Measurements from ENCODE around the gene RPL13. TPM values are rescaled to one million over a fixed set of nuclear protein-coding genes. Genes with fewer than 3 reads are reported as not detected.

RPL13 gene
- total RNA-seq, 1 experiment from 2014 or later = 4,469 TPM

DNA sequence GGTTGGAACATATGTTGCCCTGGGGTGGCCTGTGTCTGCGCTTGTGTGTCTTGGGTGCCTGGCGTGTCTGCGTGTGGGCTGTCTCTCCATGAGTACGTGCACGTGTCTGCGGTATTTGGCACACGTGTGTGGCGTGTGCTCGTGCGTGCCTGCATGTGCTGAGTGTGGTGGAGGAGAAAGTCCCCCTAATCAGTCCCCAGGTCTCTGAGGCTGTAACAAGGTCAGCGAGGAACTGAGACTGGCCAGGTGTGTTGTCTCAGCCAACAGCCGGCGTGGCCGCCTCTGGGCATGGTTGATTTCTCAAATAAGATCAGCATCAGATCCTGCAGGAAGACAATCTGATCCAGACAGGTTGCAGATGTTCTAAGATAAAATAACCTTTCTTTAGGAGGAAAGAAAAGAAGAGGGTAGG is 11.6 kb downstream of the RPL13 start:
- in situ Hi-C loops (cut with HindIII; ENCODE audit: low pct_unique_long_range_greater_than_20kb, low sequenced_read_pairs) = no loop called here
- no peak for DNase-seq (ENCODE audit: low read depth)

DNA sequence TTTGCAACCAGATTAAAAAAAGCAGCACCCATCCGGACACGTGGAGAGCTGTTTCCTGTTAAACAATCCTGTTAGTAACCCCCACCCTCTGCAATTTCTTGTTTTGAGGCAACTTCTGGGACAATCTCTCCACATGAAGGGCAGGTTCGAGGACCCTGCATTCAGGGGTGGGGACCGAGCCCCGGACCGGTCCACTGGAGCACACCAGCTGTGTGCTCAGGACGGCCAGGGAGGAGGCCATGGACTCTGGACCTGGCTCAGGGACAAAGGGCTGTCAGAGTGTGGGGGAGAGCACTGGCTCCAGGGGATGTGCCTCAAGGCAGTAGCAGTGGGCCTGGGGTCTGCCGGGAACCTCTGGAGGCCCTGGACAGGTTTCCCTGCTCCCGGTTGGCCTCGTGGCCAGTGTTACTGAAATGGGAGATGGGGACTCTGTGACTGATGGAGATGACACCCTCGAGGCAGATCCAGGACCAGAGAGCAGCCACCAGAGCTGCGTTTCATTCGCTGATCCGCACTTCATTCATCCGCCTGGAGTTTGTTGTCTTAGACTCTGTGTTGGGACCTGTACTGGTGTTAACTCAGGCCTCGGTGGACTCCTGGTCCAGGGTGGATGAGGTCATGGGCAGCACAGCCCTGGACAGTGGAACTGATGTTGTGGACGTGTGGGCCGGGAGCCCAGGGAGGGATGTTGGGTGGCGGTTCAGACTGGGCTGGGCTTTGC is 12.2 kb downstream of the RPL13 start:
- in situ Hi-C loops (cut with HindIII; ENCODE audit: low pct_unique_long_range_greater_than_20kb, low sequenced_read_pairs) = no loop called here
- no peak for DNase-seq (ENCODE audit: low read depth)

DNA sequence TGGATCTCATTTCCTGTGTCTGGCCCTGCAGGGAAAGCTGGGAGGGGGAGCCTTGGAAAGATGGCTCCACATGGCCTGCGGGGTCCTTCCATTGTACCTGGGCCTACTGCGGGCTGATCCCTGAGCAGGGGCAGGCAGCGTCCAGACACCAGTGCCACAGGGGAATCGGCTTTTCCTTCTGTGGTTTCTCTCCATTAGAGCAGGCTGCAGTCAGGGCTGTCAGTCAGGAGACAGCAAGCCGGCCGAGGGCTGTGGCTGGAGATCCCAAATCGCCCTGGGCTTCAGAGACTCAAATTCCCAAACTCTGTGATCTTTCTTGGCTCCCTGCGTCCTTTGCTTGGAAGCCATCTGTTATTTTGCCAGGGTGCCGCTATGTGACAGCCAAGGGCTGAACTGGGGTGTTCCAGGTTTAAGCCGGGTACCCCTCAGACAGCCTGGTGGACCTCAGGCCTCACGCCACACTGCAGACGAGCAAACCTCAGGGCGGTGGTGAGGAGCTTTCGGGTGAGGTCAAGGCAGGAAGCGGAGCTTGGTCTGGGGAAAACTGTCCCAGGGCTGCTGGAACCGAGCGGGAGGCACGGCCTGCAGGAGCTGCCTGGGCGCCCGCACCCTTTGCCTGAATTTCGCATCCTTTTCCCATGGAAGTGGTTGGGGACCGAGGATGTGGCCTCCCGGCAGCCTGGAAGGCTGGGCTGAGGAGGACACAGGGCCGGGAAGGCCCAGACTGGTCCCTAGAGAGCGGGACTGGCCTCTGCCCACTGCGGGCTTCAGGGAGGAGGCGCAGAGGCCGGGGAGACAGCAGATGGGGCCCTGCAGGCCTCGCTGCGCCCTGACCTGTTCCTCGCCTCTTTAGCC is 13.6 kb downstream of the RPL13 start:
- no peak for DNase-seq (ENCODE audit: low read depth)
- in situ Hi-C loops (cut with HindIII; ENCODE audit: low pct_unique_long_range_greater_than_20kb, low sequenced_read_pairs) = no loop called here

DNA sequence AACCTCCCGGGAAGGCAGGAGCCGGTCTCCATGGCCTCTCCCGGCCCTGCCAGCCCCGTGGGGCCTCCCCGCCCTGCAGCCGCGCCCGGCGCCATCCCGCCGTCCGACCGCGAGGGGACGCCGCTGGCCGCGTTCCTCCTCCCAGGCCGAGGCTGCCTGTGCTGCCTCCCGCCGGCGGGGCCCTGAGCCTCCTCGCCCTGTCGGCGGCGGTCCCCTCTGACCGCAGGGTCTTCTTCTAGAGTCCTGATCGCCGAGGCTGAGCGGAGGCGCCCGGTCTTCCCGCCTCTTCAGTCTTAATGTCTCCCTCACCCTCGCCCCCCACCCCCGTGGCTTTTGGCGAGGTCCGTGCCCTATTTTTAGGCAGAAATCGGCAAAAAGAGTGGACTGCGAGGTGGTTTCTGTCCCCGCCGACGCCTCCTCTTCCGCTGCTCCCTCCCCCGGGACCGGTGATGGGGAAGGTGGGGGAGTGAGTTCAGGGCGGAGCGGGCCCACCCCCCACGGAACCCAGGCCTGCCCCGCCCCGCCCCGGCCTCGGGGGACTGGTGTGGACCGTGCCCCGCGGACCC is 14.3 kb downstream of the RPL13 start:
- DNase-seq (ENCODE audit: low read depth) = no peak
- in situ Hi-C loops (cut with HindIII; ENCODE audit: low pct_unique_long_range_greater_than_20kb, low sequenced_read_pairs) = no loop called here

DNA sequence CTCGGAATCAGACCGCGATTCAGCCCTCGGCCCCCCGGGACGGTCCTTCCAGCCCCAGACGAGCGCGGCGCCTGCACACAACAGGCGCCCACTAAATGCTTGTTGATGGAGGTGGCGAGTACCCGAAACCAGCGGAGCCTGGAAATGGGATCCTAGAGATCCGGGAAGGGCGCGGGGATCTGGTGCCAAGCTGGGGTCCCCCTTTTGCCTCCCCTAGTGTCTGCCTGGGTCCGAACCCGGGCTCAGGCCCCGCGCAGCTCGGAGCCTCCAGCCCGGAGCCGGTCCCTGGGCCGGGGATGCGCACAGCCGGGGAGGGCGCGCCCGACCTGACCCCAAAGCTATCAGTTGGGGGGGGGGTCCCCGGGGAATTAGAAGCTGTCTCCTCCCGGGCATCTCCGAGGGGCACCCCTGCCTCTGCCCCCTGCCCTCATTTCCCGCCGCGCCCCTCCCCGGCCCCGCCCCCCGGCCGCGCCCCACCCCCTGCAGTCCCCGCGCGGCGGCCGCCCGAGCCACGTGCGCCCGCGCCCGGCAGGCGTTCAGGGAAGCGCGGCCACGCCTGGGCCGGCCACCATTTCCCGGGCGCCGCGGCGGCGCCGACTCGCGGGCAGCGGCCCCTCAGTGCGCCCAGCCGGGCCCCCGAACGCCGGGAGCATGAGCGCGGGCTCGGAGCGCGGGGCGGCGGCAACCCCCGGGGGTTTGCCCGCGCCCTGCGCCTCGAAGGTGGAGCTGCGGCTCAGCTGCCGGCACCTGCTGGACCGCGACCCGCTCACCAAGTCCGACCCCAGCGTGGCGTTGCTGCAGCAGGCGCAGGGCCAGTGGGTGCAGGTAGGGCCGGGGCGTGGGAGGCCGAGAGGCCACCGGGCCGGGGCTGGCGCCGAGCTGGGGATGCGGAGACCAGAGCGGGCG is 15.0 kb downstream of the RPL13 start, which contains the start of gene CPNE7:
Gene CPNE7, plus strand, starts transcription at position 512 of the 906 bp plus-strand sequence. Its CDS starts 140 bp downstream, at position 652.
- no peak for DNase-seq (ENCODE audit: low read depth)
- in situ Hi-C loops (cut with HindIII; ENCODE audit: low pct_unique_long_range_greater_than_20kb, low sequenced_read_pairs) = no loop called here

DNA sequence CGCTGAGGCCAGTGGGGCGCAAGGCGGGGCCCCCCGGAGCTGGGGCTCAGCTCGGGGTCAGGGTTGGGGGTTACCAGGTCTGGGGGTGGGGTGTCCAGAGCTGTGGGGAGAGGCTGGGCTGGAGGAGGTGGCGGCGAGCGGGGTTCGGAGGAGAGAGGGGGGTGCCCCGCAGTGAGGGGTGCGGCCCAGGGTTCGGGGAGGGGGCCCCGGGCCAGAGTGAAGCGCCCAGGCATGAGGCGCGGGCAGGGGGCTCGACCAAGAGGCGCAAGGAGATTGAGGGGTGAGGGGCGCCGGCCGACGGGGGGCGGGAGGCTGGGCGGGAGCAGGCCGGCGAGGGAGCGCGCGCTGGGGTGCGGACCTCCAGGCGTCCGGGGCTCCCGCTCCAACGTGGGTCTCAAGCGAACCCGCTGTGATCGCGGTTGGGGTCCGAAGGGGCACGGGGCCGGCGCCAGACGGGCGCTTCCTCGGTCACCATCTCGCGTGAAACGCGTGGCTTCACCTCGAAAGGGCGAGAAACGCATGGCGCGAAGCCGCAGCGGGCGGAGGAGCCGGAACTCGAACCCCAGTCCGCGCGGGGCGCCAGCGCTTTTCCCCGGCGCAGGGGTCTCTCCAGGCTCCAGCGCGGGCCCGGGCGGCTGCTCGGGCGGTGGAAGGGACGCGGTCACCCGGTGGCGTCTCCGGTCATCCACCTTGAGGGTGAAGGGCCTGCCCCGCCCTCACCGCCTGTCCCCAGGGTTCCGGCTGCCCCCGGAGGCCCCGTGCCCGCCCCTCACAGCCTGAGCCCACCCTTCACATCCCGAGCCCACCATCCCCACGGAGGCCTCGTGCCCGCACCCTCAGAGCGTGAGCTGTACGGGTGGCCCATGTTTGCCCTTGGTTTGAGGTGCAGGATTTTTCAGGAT is 15.9 kb downstream of the RPL13 start:
- in situ Hi-C loops (cut with HindIII; ENCODE audit: low pct_unique_long_range_greater_than_20kb, low sequenced_read_pairs) = no loop called here
- DNase-seq (ENCODE audit: low read depth) = no peak

DNA sequence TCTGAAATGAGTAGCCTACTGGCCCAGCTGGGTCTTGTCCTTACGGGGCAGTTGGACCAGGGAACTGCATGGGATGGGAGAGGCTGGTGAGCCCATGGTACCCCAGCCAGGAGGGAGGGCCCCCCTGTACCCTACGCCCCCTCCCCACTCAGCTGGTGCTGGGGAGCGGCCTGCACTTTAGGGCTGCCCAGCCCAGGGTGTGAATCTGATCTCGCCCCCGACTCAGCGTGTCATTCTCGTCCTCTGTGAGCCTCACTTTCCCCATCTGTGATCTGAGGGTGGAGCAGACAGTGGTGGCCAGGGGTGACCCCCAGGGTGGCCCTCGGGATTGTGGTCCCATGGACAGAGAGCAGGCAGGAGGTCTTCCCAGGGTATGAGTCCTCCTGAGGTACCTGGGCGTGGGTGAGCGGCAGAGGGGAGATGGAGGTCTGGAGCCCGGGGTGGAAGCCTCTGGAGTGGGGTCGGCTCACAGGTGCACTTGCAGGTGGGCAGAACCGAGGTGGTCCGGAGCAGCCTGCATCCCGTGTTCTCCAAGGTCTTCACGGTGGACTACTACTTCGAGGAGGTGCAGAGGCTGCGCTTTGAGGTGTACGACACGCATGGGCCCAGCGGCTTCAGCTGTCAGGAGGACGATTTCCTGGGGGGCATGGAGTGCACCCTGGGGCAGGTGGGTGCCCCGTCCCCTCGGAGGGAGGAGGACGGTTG is 16.7 kb downstream of the RPL13 start:
- in situ Hi-C loops (cut with HindIII; ENCODE audit: low pct_unique_long_range_greater_than_20kb, low sequenced_read_pairs) = no loop called here
- no peak for DNase-seq (ENCODE audit: low read depth)

DNA sequence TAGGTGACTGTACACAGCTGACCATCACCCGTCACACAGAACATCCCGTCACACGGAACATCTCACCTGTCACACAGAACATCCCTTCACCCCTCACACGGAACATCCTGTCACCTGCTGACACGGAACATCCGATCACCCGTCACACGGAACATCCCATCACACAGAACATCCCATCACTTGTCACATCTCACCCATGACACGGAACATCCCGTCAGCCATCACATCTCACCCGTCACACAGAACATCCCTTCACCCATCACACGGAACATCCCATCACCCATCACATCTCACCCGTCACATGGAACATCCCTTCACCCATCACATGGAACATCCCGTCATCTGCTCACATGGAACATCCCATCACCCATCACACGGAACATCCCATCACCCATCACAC is 18.9 kb downstream of the RPL13 start:
- in situ Hi-C loops (cut with HindIII; ENCODE audit: low pct_unique_long_range_greater_than_20kb, low sequenced_read_pairs) = no loop called here
- DNase-seq (ENCODE audit: low read depth) = no peak

DNA sequence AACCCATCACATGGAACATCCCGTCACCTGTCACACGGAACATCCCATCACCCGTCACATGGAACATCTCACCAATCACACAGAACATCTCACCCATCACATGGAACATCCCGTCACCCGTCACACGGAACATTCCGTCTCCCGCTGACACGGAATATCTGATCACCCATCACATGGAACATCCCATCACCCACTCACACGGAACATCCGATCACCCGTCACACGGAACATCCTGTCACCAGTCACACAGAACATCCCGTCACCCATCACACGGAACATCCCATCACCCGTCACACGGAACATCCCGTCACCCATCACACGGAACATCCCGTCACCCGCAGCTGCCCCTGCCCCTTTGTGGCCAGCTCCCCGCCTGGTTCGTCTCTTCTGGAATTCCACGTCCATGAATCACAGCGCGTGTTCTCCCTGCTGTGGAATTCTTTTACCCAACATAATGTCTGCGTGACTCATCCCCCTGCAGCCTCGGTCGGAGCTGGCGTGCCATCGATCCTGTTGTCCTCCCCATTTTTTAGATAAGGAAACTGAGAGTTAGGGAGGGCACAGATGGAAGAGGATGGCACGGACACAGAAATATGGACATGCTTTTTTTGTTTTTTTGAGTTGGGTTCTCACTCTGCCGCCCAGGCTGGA is 20.7 kb downstream of the RPL13 start:
- peak; percentile 88 for DNase-seq (ENCODE audit: low read depth)
- in situ Hi-C loops (cut with HindIII; ENCODE audit: low pct_unique_long_range_greater_than_20kb, low sequenced_read_pairs) = no loop called here

DNA sequence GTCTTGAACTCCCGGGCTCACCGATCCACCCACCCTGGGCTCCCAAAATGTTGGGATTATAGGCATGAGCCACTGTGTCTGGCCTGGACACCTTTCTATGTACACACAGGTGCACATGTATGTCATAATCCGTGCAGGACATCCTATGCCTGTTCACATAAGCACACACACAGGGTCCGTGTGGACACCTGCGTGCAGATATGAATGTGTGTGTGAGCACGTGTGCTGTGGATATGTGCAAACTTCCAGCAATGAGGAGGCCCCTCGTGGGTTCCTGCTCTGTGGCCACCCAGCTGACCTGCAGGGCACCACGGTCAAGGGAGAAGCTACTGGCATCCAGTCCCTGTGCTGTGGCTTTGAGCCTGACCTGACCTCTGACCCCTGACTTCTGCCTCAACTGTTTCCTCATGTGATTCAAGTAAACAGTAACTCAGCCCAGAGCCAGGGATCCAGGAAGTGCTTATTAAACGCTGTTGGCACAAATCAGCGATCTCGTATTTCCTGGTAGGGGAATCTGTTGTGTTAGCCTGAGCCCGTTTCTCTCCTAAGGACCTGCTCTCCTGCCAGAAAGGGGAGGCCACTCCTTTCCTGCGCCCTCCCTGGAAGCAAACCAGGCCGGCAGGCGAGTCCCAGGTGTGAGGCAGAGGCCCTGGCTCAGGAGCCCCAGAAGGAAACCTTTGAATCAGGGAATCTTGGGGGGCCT is 21.5 kb downstream of the RPL13 start:
- in situ Hi-C loops (cut with HindIII; ENCODE audit: low pct_unique_long_range_greater_than_20kb, low sequenced_read_pairs) = no loop called here
- DNase-seq (ENCODE audit: low read depth) = peak; percentile 78

DNA sequence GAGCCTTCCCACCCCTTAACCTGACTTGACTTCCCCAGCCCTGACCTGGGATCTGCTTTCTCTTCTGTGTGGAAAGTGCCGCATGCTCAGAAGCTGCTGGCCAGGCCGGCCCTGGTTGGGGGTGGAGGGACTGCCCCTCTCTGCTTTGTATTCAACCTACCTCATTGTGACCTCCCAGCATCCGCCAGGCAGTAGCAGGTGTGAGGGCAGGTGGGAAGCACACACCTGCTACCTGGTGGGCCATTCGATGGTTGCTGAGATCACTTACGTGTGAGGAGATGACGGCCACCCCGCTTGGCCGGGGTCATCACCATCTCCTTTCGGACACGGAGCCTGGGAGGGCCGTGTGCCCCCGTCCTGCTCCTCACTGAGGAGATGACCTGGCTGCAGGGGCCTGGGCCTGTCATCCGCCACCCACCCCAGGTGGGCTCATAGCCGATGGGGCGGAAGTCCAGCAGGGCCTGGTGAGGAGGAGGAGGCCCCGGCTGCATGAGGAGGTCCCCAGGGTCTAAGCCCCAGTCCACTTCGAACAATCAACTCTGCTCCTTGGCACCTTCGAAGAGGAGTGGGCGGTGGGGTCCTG is 22.2 kb downstream of the RPL13 start:
- in situ Hi-C loops (cut with HindIII; ENCODE audit: low pct_unique_long_range_greater_than_20kb, low sequenced_read_pairs) = no loop called here
- no peak for DNase-seq (ENCODE audit: low read depth)

DNA sequence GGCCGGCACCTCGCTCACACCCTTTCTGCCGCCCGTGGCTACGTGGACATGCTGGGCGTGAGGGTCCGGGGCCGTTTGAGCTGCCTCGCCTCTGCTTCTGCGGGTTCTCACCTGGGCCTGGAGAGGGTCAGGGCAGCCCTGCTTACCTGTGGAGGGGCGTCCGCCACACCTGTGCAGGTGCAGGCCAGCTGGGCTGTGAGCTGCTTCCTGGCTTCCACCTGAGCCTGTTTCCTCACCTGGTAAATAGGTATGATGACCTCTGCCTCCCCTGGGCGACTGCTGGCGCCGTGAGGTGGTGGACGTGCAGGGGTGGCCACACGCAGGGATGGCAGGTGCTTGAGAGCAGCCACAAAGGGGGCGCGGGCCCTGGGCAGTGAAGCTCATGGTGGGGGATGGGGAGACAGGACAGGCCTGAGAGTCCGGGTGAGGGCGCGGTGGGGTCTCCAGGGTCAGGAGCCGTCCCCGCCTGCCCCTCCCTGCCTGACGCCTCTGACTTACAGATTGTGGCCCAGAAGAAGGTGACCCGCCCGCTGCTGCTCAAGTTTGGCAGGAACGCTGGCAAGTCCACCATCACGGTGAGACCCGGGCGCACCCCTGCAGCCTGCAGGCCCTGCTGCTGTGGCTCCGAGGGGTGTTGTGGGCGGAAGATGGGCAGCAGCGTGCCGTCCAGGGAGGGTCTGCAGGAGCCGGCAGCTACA is 22.9 kb downstream of the RPL13 start:
- in situ Hi-C loops (cut with HindIII; ENCODE audit: low pct_unique_long_range_greater_than_20kb, low sequenced_read_pairs) = no loop called here
- no peak for DNase-seq (ENCODE audit: low read depth)

DNA sequence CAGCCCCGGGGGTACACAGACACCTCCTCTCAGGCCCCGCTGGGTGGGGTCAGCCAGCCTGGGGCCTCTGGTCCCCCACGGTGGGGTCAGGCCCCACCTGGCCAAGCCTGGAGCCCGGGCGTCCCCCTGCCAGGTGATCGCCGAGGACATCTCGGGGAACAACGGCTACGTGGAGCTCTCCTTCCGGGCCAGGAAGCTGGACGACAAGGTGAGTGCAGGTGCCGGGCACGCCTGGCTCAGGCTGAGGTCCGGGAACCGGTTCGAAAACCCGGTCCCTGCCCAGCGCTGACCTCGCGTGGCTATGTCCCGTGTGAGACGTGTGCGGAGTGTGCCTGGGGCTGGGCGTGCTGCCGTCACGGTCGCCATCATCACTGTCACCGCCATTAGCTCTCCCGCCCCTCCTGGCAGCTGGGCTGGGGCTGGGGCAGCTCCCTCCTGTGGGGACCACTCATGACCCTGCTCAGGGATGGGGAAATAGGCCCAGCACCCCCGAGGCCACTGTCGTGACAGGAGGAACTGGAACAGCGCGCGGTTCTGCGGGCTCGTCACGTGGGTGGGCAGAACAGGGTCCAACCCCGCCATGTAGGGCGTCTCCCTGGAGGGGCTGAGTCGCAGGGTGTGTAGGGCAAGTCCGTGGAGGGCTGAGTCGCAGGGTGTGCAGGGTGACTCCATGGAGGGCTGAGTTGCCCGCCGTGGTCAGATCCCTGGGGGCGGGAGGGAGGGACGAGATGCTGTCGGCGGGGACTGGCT is 23.6 kb downstream of the RPL13 start:
- DNase-seq (ENCODE audit: low read depth) = no peak
- in situ Hi-C loops (cut with HindIII; ENCODE audit: low pct_unique_long_range_greater_than_20kb, low sequenced_read_pairs) = no loop called here

DNA sequence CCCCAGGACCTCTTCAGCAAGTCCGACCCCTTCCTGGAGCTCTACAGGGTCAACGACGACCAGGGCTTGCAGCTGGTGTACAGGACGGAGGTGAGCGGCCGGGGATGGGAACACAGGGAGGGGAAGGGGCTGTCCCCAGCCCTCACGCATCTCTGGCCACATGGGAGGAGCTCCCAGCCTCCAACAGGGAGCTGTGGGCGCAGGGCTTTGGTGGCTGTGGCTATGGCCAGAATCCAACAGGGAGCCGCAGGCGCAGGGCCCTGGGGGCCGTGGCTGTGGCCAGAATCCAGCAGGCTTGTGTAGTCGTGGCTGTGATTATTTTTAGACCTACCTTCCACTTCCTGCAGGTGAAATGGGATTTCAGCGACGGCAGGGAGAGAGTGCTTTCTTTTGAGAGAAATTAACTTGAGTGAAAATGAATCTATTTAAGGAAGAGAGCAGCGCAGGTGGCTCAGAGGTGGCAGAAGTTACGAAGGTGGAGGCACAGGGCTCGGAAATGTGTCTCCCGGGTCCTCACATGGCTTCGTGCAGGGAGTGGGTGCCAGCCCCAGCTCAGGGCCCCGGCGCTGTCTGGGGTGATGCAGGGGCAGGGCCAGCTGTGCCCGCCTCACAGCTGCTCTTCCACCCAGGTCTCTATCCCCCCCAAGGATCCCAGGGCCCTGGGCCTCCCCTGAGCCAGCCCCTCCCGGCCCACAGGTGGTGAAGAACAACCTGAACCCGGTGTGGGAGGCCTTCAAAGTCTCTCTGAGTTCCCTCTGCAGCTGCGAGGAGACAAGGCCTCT is 24.5 kb downstream of the RPL13 start:
- DNase-seq (ENCODE audit: low read depth) = no peak
- in situ Hi-C loops (cut with HindIII; ENCODE audit: low pct_unique_long_range_greater_than_20kb, low sequenced_read_pairs) = no loop called here

Data from Caki2 (cell line).